Amniotic stem cell (primary cell): ENCODE data around the gene ZNF407.
"Not testable (repeated sequence)": the region's sequence is repeated elsewhere in the genome, so short reads cannot be mapped to it uniquely, and the experiment has no call there.

ENCODE experiments used
- DNase-seq: peaks from one replicate; lab custom pipeline; 2025; lab: John Stamatoyannopoulos, UW

ZNF407 gene

GRCh38 chr18:74971358-74971757 is 373.7 kb downstream of the ZNF407 start:
- DNase-seq = not testable (repeated sequence)

- DNase-seq = not testable (repeated sequence)
Measured at GRCh38 chr18:74971776-74972175, 374.1 kb downstream of the ZNF407 start.

GRCh38 chr18:74972354-74972753 is 374.7 kb downstream of the ZNF407 start:
- no peak for DNase-seq

- DNase-seq = no peak
Measured at GRCh38 chr18:74975001-74975400, 377.3 kb downstream of the ZNF407 start.

GRCh38 chr18:74976331-74976909 is 378.8 kb downstream of the ZNF407 start:
- DNase-seq = no peak

- DNase-seq = no peak
Measured at GRCh38 chr18:74977041-74977440, 379.4 kb downstream of the ZNF407 start.

- DNase-seq = no peak
Measured at GRCh38 chr18:74980669-74981068, 383.0 kb downstream of the ZNF407 start.

- no peak for DNase-seq
Measured at GRCh38 chr18:74981476-74981875, 383.8 kb downstream of the ZNF407 start.

- DNase-seq = no peak
Measured at GRCh38 chr18:74982946-74983635, 385.4 kb downstream of the ZNF407 start.

GRCh38 chr18:74989134-74989533 is 391.5 kb downstream of the ZNF407 start:
- DNase-seq = no peak

- DNase-seq = no peak
Measured at GRCh38 chr18:74990563-74991081, 393.0 kb downstream of the ZNF407 start.

- DNase-seq = no peak
Measured at GRCh38 chr18:74994502-74995418, 397.1 kb downstream of the ZNF407 start.

- no peak for DNase-seq
Measured at GRCh38 chr18:74995419-74995736, 397.7 kb downstream of the ZNF407 start.

- no peak for DNase-seq
Measured at GRCh38 chr18:74996055-74996454, 398.4 kb downstream of the ZNF407 start.

GRCh38 chr18:74996996-74997395 is 399.3 kb downstream of the ZNF407 start:
- no peak for DNase-seq

- DNase-seq = no peak
Measured at GRCh38 chr18:75000920-75001319, 403.2 kb downstream of the ZNF407 start.

GRCh38 chr18:75003039-75003438 is 405.4 kb downstream of the ZNF407 start:
- no peak for DNase-seq

GRCh38 chr18:75003764-75004690 is 406.4 kb downstream of the ZNF407 start:
- DNase-seq = no peak

GRCh38 chr18:75005626-75006025 is 408.0 kb downstream of the ZNF407 start:
- DNase-seq = no peak

GRCh38 chr18:75008186-75008585 is 410.5 kb downstream of the ZNF407 start:
- no peak for DNase-seq

- no peak for DNase-seq
Measured at GRCh38 chr18:75009296-75009695, 411.6 kb downstream of the ZNF407 start.

GRCh38 chr18:75009878-75010277 is 412.2 kb downstream of the ZNF407 start:
- no peak for DNase-seq
